Epidermal melanocyte (primary cell): ENCODE results near the gene MORC2.

ENCODE experiments used
- DNase-seq: peaks from one replicate; pipeline ENCODE4 v3.0.0; 2011; ENCODE audit warnings: low spot score; ENCODE audit not compliant: insufficient read length

Gene MORC2

DNA sequence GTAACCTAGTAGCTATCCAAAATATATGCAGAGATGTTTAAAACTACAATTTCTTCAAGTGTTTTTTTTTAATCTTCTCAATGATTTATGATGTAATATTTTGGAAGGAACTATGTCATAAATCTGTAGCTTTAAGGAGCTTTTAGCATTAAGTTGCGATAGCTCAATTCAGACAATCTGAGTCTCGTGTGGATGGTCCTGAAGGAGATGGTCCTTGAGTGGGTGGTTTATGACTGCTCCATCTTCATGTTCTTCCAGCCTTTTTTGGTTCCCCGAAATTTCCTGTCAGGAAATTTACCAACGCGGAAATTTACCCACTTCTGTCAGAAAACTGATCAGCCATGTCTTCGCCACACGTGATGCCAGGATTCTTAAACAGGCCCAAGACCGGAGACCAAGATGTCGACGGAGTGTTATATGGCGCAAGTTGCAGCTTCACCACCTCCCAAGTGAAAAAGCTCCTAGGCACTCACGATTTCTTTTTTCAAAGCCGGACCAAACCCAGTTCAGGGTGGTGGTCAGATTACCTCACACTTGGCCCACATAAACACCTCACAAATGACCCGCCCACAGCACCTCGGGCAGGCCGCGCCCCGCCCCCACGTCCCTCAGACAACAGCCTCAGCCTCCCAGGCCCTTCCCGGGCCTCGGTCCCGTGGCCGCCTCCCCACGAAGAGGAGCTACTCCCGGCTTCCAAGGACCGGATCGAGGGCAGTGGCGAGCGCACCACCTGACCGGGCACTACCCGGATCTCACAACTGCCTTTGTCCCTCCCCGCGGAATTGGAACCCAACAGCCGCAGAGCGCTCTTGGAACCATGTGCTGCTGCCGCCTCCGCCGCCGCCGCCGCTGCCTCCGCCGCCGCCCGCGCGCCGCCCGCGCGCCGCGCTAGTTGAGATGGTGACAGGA lies at the start of gene MORC2:
Gene MORC2 (minus strand): TSS at position 760 of the 909 bp plus-strand sequence. CDS start 885 bp downstream, outside the sequence.
- DNase-seq: no peak

DNA sequence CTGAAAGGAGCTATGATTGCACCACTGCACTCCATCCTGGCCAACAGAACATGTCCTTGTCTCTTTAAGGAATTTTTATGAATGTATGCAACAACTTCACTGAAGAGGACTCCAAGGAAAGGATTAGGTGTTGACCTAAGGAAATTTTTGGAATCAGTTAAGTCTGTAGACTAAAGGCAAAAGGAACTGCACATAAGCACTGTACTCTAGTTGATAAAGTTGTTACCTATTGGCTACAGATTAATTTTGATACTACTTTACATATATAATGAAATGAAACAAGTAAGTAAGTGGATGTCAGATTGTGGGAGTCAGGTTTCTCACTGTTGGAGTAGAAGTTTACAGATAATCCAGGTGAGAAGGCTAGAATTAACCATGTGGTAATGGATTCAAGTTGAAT lies 37.0 kb upstream of the MORC2 start:
- no peak for DNase-seq

DNA sequence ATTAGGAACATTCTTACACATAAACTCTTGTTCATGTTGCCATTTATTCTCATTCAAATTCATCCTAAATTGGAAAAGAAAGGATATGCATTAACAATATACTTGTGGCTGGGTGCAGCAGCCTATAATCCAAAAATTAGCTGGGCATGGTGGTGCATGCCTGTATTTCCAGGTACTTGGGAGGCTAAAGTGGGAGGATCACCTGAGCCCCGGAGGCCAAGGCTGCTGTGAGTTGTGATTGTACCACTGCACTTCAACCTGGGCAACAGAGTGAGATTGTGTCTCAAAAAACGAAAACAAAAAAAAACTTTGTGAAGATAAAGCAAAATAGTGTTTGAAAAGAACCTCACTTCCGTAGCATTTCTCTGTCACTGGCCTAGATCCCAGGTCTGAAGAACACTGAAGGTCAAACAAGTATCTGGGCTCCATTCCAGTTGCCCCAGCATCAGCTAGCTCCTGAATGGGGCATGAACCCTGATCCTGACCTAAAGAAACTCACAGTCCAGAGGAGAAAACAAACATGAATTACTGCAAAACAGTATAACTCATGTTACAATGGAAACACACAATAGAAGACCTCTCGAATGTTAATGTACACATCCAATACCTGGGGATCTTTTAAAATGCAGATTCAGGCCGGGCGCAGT lies 32.7 kb upstream of the MORC2 start:
- DNase-seq: no peak

DNA sequence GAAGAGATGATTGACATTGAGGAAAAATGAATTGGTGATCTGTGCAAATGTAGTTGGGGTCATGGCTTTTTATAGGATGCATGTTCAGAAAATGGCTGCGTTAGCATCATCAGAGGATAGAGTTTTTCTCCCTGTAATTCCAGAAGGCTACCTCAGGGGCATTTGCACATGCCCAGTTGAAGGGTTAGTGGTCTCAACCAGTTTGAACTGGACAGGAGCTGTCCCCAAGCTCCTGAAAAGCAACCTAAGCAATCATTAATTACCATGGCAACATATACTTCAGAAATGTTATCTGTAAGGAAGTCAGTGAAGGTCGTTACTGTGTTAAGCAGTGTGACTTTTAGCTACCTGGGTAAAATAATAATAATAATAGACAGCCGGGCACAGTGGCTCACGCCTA lies 29.8 kb upstream of the MORC2 start:
- DNase-seq: no peak

DNA sequence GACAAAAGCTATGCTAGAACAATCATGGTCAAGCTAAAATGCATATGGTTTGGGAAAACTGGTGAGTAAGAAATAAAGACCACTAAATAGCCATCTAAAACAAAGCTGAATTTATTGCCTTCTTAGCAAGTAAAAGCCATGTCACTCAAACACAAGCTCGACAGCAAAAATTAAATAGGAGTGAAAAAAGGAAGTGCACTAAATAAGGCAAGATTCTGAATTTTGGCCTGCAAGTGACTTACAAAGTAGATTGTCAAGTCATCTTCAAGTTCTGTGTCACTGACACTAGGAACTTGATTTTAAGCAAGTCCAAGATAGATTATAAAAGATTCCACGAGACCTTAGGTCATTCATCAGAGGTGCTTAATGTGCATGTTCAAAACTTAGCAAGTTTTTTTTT lies 27.9 kb upstream of the MORC2 start:
- no peak for DNase-seq

DNA sequence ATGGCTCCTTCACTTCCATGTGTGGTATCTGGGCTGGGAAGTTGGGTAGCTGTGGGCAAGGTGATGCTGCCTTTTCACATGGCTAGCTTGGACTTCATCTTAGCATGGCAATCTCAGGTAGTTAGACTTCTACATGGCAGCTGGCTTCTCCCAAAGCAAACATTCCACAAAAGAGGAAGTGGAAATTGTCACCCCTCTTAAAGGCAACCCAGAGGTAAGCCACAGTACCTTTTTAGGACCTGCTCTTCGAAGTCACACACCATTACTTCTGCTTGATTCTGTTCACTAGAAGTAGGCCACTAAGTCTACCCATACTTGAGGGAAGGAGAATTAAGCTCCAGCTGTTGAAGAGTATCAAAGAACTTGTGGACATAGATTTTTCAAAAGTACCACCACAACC lies 26.4 kb upstream of the MORC2 start:
- no peak for DNase-seq

DNA sequence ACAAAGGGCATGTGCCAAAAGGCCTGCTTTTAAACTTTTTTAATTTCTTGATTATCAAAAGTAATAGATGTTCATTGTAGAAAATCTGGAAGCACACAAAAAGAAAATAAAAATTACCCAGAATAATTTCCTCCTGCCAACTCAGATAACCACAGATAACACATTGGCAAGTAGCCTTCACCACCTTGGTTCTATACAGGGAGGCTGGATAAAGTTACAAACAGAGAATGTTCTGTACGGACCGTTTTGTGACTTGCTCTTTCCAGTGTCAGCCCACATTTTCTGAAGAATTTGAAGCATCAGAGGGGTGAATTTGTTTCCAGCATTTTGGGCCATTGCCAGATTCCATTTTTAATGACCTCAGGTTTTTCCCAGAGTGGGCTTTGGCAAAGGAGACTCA lies 24.0 kb upstream of the MORC2 start:
- no peak for DNase-seq

DNA sequence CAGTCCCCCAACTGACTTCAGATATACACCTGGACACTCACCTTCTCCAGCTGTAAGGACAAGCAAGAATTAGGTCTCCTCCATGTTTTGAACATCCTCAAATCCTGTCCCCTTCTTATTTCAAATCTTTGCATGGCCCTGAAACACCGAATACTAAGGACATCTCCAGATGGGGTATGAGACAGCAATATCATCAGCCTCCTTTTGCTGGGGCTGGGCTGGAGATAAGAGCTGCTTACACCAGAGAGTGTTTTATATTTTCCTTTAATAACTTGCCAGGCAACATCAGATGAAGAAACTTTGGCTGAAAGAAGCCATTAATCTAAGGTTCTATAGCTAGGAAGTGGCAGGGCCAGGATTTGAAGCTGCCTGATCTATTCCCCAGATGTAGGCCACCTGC lies 22.1 kb upstream of the MORC2 start:
- no peak for DNase-seq

DNA sequence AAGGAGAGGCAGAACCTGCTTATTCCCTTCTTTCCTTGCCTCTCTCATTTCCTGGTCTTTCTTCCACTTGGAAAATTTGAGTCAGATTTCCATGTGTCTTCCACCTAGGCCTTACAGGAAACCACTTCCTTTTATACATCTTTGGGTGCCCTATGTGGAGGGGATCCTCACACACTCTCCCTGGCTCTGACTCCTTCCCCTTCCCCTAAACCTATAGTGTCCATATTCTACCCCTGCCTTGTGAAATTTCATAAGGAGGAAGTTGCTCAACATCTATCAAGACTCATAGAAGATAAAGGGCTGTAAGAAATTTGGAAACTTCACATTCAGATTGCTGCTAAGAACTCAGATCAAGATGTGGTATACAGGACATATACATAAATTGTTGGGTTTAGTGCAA lies 20.9 kb upstream of the MORC2 start:
- no peak for DNase-seq

DNA sequence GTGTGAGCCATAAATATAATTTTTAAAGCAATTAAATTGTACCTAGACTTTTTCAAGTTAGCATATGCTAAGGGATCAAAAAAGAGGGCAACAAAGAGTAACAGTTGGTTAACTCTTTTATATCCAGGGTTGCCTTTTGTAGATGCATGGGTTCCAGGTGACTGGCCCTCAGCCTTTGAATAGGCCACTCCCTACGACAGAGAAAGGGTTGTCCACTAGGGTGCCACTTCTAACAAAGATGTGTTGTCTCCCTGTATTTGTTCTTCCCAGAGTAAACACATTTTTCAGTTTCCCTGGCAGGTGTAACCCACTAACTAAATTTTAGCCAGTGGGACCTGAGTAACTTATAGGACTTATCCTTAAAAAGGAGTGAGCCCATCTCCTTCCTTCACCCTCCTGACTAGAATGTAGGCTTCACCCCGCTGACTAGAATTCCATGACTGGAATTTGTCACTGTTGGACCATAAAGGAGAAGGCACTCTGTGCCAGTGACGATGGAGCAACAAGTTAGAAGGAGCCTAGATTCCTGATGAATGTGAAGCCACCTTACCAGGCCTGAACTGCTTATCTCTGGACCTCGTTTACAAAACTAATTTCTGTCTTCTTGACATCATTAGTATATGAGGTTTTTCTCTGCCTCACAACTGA lies 17.1 kb upstream of the MORC2 start:
- no peak for DNase-seq

DNA sequence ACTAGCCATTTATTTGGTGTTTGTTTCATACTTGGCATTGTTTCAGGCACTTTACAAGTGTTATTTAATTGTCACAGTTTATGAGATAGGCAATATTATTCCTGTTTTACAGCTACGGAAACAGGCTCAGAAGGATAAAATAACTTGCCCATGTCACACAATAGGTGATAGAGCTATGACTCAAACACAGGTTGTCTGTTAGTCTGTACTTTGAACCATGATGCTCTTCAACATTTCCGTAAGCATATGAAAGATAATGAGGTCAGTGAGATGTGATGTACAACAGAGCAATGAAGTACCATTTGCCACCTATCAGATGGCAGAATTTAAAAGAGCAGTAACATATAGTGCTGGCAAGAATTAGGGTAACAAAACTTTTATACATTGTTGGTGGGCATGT lies 15.7 kb upstream of the MORC2 start:
- no peak for DNase-seq

DNA sequence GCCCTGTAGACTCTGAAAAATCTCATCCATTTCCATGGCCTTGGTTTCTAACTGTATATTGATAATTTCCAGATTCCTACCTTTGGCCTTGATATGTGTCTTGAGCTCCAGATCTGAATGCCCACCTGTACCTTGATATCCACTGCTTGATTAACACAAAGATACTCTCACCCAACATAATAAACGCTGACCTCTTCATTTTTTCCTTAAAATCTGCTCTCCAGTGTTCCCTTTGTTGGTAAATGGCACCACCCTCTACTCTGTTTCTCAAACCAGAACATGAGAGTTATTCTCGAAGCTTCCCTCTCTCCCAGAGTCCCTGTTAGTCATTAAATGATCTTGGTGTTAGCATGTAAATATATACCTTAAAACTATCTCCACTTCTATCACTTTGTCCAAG lies 13.9 kb upstream of the MORC2 start:
- DNase-seq: no peak

DNA sequence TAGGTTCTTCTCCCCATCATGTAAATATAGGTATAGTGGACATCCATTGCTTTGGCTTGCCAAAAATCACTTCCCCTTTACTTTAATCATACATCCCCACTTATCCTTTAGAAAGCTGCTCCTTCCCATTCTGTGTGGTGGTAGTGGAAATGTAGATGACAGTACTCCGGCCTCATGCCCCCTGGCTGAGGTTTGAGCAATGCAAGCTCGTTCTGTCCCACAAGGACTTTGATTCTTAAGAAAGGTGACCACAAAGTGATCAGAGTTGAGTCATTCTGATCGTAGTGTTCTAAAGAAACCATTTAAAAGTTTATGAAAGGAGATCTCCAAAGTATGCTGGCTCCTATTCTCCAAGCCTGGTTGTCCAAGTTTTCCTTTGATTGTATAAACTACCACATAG lies 11.4 kb upstream of the MORC2 start:
- DNase-seq: no peak

DNA sequence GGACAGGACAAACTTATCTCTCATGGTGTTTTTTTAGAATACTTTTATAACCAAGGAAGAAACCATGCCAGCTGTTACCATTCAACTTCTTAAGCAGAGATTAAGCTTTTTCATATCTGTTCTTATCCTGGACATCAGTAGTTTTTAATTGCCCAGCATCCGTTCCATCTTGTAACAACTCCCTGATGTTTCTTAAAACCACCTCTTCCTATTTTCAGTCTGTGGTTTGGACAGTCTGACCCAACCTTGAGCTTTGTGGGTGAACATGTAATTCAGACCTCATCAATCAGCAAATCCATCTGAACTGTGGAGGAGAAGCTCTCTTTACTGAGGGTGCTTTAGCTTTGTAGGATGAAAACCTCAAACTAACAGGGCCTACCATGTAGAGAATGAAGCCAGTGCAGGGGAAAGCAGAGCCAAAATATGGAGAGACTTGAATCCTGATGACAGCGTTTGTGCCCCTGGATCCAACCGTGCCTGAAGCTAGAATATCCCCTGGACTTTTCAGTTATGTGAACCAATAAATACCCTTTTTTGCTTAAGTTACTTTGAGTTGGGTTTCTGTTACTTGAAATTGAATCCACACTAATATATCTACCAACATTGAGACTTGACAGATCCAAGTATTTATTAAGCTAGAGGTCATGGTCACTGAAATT lies 9.9 kb upstream of the MORC2 start:
- DNase-seq: no peak

DNA sequence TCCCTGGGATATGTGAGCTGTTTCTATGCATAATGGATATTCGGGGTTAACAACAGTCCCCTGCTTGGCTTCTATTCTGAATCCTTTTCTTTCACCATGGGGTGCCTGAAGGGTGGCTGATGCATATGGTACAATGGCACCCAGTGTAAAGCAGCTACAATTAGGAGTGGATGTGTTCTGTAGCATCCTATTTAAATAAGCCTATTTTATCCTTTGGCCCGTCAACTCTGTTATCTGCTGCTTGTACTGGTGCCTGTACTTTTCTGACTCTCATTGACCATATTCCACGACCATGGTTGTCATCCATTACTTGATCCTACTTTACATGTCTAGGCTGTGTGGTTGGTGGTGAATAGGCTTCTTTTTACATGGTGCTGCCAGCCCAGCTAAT lies 1.8 kb upstream of the MORC2 start:
- DNase-seq: no peak

DNA sequence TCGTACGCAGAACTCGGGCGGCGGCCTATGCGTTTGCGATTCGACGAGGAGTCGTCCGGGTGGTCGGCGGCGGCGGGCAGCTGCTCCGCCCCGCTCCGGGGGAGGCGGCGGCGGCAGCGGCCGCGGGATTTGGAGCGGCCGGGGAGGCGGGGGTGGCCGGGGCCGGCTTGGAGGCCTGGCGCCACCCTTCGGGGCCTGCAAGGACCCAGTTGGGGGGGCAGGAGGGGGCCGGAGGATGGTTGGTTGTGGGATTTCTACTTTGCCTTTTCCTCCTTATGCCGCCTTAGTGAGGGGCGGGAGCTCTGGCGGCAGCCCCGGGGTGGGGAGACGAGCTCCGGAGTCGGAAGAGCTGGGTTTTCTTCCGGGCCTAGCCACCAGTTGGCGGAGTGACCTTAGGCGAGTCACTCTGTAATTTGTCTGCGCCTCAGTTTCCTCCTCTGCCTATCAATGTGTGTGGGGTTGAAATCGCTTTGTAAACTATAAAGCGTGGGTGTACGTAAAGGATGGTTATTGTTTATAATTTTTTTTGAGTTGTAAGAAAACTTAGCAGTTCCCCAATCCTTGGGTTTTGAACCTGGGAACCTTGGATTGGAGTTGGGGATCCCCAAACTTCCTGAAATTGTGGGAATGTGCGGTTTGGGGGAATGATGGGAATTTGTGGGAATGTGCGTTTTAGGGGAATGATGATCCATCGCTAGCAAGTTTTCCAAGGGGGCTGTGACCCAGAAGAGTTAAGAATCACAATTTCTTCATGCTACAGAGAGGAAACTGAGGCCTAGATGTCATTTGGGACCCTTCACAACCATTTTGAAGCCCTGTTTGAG lies 1.2 kb upstream of the MORC2 start:
- DNase-seq: no peak

DNA sequence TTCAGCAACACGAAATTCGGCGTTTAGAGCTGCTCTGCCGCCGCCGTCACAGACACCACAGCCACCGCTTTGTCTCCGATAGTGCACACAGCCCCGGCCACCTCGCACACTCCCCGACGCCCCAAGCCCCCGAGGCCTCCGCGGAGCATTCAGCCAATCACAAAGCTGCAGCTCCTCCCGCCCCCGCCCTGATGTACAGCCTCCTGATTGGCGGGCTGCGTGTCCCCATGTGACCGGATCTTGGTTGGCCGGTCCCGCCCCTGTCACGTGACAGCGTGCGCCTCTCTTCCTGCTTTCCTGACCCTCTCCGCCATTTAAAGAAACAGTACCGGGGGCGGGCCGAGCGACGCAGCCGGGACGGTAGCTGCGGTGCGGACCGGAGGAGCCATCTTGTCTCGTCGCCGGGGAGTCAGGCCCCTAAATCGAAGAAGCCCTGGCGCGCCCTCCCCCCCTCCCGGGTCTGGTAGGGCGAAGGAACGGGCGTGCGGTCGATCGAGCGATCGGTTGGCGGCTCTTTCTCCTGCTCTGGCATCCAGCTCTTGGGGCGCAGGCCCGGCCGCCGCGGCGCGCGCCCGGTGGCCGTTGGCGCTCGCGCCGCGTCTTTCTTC lies 454 bp upstream of the MORC2 start, which contains the start of gene TUG1:
Gene TUG1 (plus strand): TSS at position 342 of the 608 bp plus-strand sequence.
- DNase-seq: peak; percentile 99

DNA sequence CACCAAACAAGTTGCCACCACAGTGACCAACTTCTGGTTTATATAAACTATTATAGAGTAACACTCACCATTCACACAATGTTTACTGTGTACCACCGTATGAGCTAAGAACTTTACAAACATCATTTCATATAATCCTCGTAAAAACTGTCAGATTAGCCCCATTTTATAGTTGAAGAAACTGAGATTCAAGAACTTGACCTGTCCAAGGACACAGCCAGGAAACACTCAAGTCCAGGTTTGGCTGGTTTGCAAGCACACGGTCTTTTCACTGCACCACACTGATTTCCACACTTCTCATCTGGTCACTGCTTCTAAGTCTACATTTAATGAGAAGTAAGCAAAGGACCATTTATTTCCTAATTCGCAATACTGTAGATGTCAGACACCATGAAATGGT lies 3.7 kb downstream of the MORC2 start:
- no peak for DNase-seq

DNA sequence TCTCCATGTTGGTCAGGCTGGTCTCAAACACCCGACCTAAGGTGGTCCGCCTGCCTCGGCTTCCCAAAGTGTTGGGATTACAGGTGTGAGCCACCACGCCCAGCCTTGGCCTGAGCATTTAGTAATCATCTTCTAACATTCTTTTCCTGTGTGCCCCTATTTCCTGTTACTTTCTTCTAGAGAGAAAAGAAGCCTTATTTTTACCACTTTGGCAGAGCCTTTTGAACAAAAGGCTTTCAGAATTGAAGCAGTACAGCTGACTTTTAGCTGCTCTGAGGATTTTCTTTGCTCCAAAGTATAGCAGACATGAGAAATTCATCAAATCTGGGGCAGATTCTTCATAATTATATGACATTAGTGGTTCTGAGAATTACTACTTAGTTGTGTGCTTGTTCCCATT lies 13.4 kb downstream of the MORC2 start:
- DNase-seq: no peak

DNA sequence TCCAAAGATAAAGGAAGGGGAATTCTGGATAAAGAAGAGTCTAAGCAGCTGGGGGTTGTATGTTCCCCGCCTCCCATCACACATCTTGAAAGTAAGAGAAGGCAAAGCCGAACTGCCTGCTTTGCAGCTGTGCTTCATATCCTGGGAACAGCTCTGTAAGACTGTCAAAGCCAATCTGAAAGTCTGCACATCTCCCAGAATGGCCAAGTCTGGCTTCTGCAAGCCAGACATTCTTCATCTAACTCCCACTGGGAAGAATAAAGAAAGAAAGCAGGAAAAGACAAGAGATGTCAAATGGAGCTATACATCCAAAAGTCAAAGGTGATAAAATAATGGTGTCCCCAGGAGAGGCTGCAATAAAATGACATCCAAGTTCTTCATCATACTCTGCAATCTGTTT lies 15.4 kb downstream of the MORC2 start:
- DNase-seq: no peak
